Endothelial cell of umbilical vein (primary cell): ENCODE measurements around the gene PCDHB10. TPM values are rescaled to one million over a fixed set of nuclear protein-coding genes. Genes with fewer than 3 reads are reported as not detected.
"Not testable (repeated sequence)": the region's sequence is repeated elsewhere in the genome, so short reads cannot be mapped to it uniquely, and the experiment has no call there.

Source experiments
- BruUV-seq: library from RNA; stranded (reverse); fragments of 400-500 nt; replicated peaks from 2 replicates; lab custom pipeline; 2021; lab: Mats Ljungman, UMichigan
- CTCF ChIA-PET: fragments of 300-600, 350-600 bp; sonication (Branson Sonifier 250); formaldehyde crosslinking; loops from one replicate; lab custom pipeline; 2021; ENCODE audit warnings: antibody characterized with exemption, inconsistent platforms; lab: Charles Lee
- POLR2A ChIA-PET: fragments of 300-600, 350-600 bp; sonication (Branson Sonifier 250); formaldehyde crosslinking; loops from one replicate; lab custom pipeline; 2021; ENCODE audit warnings: antibody characterized with exemption, inconsistent platforms; lab: Charles Lee
- DNase-seq: peaks from one replicate; pipeline ENCODE4 v3.0.0-alpha.2; 2011; ENCODE audit warnings: low read depth, low spot score
- FAIRE-seq: peaks from 2 replicates; lab custom pipeline; 2011; peaks lifted over from hg19 to GRCh38; lab: Jason Lieb, UNC
- H2AFZ ChIP-seq: 2 replicates; pipeline ENCODE4 v1.6.0; 2012; ENCODE audit warnings: low read depth, low read length, control low read depth, inconsistent platforms
- H3K27ac ChIP-seq: 2 replicates; pipeline ENCODE4 v1.5.1; 2011; ENCODE audit warnings: low read depth, mild to moderate bottlenecking, control low read depth, low read length, moderate library complexity; ENCODE audit not compliant: insufficient read depth
- H3K27me3 ChIP-seq, 2 experiments: 2 replicates each; pipeline versions ENCODE4 v1.6.0 to v1.6.1; 2011; ENCODE audit warnings: low read length in 2 of 2, mixed read lengths in 1 of 2; ENCODE audit not compliant: control insufficient read depth in 2 of 2, insufficient read depth in 2 of 2
- H3K36me3 ChIP-seq, 2 experiments: 2 replicates in 1 of 2; 3 replicates in 1 of 2; pipeline ENCODE4 v1.5.1; 2011; ENCODE audit warnings: low read length in 2 of 2, mild to moderate bottlenecking in 1 of 2, moderate library complexity in 1 of 2; ENCODE audit not compliant: control insufficient read depth in 2 of 2, insufficient read depth in 2 of 2; ENCODE audit errors: extremely low read depth in 1 of 2
- H3K4me1 ChIP-seq: 3 replicates; pipeline ENCODE4 v1.5.1; 2011; ENCODE audit warnings: mild to moderate bottlenecking, low read length; ENCODE audit not compliant: control insufficient read depth, insufficient read depth; ENCODE audit errors: extremely low read depth
- H3K4me2 ChIP-seq: 2 replicates; pipeline ENCODE4 v1.6.1; 2011; ENCODE audit warnings: low read length, control low read depth, mixed read lengths; ENCODE audit not compliant: insufficient read depth
- H3K4me3 ChIP-seq, 3 experiments: fragments of 200-600 bp in 1 of 3; sonication (generic), shearing (Covaris generic) in 1 of 3; replicated peaks in 1 of 3; 2 replicates each; pipeline ENCODE4 v1.5.1; 2011 to 2016; ENCODE audit warnings: control low read depth in 3 of 3, low read length in 3 of 3, mild to moderate bottlenecking in 2 of 3, inconsistent platforms in 1 of 3, low read depth in 1 of 3, moderate library complexity in 1 of 3; ENCODE audit not compliant: insufficient read depth in 1 of 3
- H3K79me2 ChIP-seq: 2 replicates; pipeline ENCODE4 v1.6.0; 2012; ENCODE audit warnings: low read length, inconsistent platforms; ENCODE audit not compliant: control insufficient read depth, insufficient read depth
- H3K9ac ChIP-seq: replicated peaks from 2 replicates; pipeline ENCODE3; 2011; ENCODE audit warnings: low read length, control low read depth; ENCODE audit not compliant: insufficient read depth; ENCODE audit errors: extremely low read depth
- H3K9me1 ChIP-seq: replicated peaks from 3 replicates; pipeline ENCODE4 v1.6.0; 2011; ENCODE audit warnings: mild to moderate bottlenecking, low read length; ENCODE audit not compliant: control insufficient read depth, insufficient read depth; ENCODE audit errors: extremely low read depth
- H3K9me3 ChIP-seq: replicated peaks from 2 replicates; pipeline ENCODE4 v1.5.1; 2012; ENCODE audit warnings: low read length, inconsistent platforms; ENCODE audit not compliant: control insufficient read depth, insufficient read depth
- H4K20me1 ChIP-seq: replicated peaks from 2 replicates; pipeline ENCODE3; 2011; ENCODE audit warnings: mild to moderate bottlenecking, low read length; ENCODE audit not compliant: control insufficient read depth, insufficient read depth; ENCODE audit errors: extremely low read depth
- EZH2 ChIP-seq: IDR thresholded peaks from 2 replicates; pipeline ENCODE4 v1.6.1; 2012; ENCODE audit warnings: borderline replicate concordance, low read depth, mild to moderate bottlenecking, moderate library complexity, low read length, inconsistent platforms; ENCODE audit not compliant: severe bottlenecking
- JUN ChIP-seq: IDR thresholded peaks from 2 replicates; pipeline ENCODE4 v1.6.1; 2011; ENCODE audit warnings: borderline replicate concordance, low read depth; ENCODE audit not compliant: insufficient read length, insufficient read depth
- MYC ChIP-seq: IDR thresholded peaks from one replicate; pipeline ENCODE4 v1.6.1; 2011; ENCODE audit warnings: mild to moderate bottlenecking, low read depth, low read length
- POLR2AphosphoS5 ChIP-seq: IDR thresholded peaks from 2 replicates; pipeline ENCODE4 v1.6.1; 2012; ENCODE audit warnings: low read depth, mild to moderate bottlenecking, control low read depth, low read length, moderate library complexity; ENCODE audit not compliant: insufficient read depth
- dilution Hi-C: fragments of 300-500 bp; cut with MboI; formaldehyde crosslinking; loops from one replicate; pipeline ENCODE4 v1.15.0; 2019; ENCODE audit warnings: low sequenced_read_pairs; ENCODE audit not compliant: extremely low pct_ligation_motif_present
- intact Hi-C: fragments of 100-400 bp; cut with micrococcal nuclease; formaldehyde crosslinking; loops from one replicate; pipeline ENCODE4 v1.10.0; 2022
- polyA plus RNA-seq, 4 experiments: library from polyadenylated mRNA; depleted of rRNA in 3 of 4; stranded (reverse) in 3 of 4; unstranded in 1 of 4; fragments of >200 nt; gene quantifications; 2 replicates each; pipeline versions ENCODE4 v1.2.1 to v1.2.3, GENCODE V29; 2011 to 2012; ENCODE audit warnings: missing spikeins in 1 of 4
- total RNA-seq: library from RNA; stranded (reverse); gene quantifications from 2 replicates; pipeline ENCODE4 v1.2.3, GENCODE V29; 2021
- TF ChIP-seq, protein P1 (sequence below), 2 donors: IDR thresholded peaks; 1 replicate in 1 of 2; 2 replicates in 1 of 2; pipeline ENCODE4 v1.5.1; 2011; ENCODE audit warnings: low read length in 2 of 2, mild to moderate bottlenecking in 2 of 2, moderate library complexity in 2 of 2, control low read depth in 1 of 2, inconsistent platforms in 1 of 2, low read depth in 1 of 2; ENCODE audit not compliant: insufficient read depth in 1 of 2; ENCODE audit errors: extremely low read depth in 1 of 2
- TF ChIP-seq, protein P2 (sequence below): IDR thresholded peaks from 2 replicates; pipeline ENCODE4 v1.6.1; 2011; ENCODE audit not compliant: insufficient read depth, insufficient read length

Gene PCDHB10
- total and polyA plus RNA-seq, 2 donors (not counting 3 experiments of a cell fraction or from before 2014, with no cell fraction given) = 0.51 to 0.62 TPM

DNA sequence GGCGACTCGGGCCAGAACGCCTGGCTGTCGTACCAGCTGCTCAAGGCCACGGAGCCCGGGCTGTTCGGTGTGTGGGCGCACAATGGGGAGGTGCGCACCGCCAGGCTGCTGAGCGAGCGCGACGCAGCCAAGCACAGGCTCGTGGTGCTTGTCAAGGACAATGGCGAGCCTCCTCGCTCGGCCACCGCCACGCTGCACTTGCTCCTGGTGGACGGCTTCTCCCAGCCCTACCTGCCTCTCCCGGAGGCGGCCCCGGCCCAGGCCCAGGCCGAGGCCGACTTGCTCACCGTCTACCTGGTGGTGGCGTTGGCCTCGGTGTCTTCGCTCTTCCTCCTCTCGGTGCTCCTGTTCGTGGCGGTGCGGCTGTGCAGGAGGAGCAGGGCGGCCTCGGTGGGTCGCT is 2.2 kb downstream of the PCDHB10 start:
- POLR2A ChIA-PET, intact Hi-C loops, H4K20me1 ChIP-seq, FAIRE-seq, H3K79me2 ChIP-seq, H3K9me1 ChIP-seq, H3K9me3 ChIP-seq, H2AFZ ChIP-seq, H3K4me3 ChIP-seq, H3K36me3 ChIP-seq, H3K4me1 ChIP-seq, BruUV-seq, H3K27ac ChIP-seq, DNase-seq, H3K9ac ChIP-seq, H3K4me2 ChIP-seq, CTCF ChIA-PET, dilution Hi-C loops, H3K27me3 ChIP-seq: not testable (repeated sequence)

DNA sequence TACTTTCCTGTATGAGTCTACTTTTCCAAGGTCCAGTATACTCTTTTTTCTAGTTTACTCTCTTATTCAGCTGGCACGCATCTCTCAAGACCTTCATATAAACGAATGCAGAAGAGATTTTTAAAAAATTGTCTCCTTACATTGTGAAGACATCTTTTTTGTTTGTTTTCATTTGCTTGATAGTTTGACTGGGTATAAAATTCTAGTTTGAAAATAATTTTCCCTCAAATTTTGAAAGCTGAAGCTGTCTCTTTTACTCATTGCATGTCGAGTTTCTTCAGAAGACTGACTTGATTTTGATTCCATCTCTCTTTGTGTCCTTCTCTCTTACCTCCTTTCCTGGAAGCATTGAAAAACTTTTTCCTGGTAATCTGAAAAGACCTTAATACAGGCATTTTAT is 4.2 kb downstream of the PCDHB10 start:
- DNase-seq = no peak
- no peaks in the 10 kb centered on the region for H3K4me1 ChIP-seq
- no peaks in the 10 kb centered on the region for H3K9me3 ChIP-seq
- no peak overlapping the region for H3K4me2 ChIP-seq
- no peak overlapping the region for H3K9ac ChIP-seq
- H3K27me3 ChIP-seq = no peaks in the 10 kb centered on the region
- ChIA-PET CTCF (interaction anchor here (2.2 kb wide), 1 partner anchor 368 kb away, joined by 7 read pairs; no protein-coding TSS in a partner anchor), POLR2A (no interaction called here)
- no peak for TF ChIP-seq JUN
- TF ChIP-seq, protein P1, sequence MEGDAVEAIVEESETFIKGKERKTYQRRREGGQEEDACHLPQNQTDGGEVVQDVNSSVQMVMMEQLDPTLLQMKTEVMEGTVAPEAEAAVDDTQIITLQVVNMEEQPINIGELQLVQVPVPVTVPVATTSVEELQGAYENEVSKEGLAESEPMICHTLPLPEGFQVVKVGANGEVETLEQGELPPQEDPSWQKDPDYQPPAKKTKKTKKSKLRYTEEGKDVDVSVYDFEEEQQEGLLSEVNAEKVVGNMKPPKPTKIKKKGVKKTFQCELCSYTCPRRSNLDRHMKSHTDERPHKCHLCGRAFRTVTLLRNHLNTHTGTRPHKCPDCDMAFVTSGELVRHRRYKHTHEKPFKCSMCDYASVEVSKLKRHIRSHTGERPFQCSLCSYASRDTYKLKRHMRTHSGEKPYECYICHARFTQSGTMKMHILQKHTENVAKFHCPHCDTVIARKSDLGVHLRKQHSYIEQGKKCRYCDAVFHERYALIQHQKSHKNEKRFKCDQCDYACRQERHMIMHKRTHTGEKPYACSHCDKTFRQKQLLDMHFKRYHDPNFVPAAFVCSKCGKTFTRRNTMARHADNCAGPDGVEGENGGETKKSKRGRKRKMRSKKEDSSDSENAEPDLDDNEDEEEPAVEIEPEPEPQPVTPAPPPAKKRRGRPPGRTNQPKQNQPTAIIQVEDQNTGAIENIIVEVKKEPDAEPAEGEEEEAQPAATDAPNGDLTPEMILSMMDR (IDR thresholded peaks at IDR 0.05; ENCODE audit: extremely low read depth in 1 of 2, insufficient read depth in 1 of 2, low read depth in 1 of 2, low read length in 2 of 2) = no peak
- TF ChIP-seq, protein P2, sequence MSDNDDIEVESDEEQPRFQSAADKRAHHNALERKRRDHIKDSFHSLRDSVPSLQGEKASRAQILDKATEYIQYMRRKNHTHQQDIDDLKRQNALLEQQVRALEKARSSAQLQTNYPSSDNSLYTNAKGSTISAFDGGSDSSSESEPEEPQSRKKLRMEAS = no peak
- TF ChIP-seq EZH2 = no peak
- TF ChIP-seq POLR2AphosphoS5 = no peak
- no peak for TF ChIP-seq MYC
- peak; percentile 18 for FAIRE-seq
- H3K27ac ChIP-seq = no peak overlapping the region
- H3K4me3 ChIP-seq = no peak overlapping the region
- dilution Hi-C loops = no loop called here
- H2AFZ ChIP-seq = no peak overlapping the region
- H3K9me1 ChIP-seq = no peaks in the 10 kb centered on the region
- no peaks in the 10 kb centered on the region for H3K36me3 ChIP-seq
- no peaks in the 10 kb centered on the region for H4K20me1 ChIP-seq
- intact Hi-C loops = no loop called here
- BruUV-seq = no TSS peak
- H3K79me2 ChIP-seq = no peaks in the 10 kb centered on the region
